KOPT-K1 (cell line): ENCODE measurements around the gene OTUB2.

Source experiments
- H3K27ac ChIP-seq: fragments of 200-600 bp; sonication (generic); 2 replicates; pipeline ENCODE4 v1.5.1; 2016; ENCODE audit warnings: antibody characterized with exemption, mild to moderate bottlenecking, low read depth, low read length; ENCODE audit not compliant: poor library complexity, severe bottlenecking
- H3K36me3 ChIP-seq: fragments of 200-600 bp; sonication (generic); 2 replicates; pipeline ENCODE4 v1.5.1; 2017; ENCODE audit warnings: antibody characterized with exemption, mild to moderate bottlenecking, low read length, moderate library complexity; ENCODE audit not compliant: insufficient read depth
- H3K9me3 ChIP-seq: fragments of 200-600 bp; sonication (generic); 2 replicates; pipeline ENCODE4 v1.5.1; 2017; ENCODE audit warnings: antibody characterized with exemption, low read length, mild to moderate bottlenecking; ENCODE audit not compliant: insufficient read depth, poor library complexity, severe bottlenecking

The OTUB2 gene

DNA sequence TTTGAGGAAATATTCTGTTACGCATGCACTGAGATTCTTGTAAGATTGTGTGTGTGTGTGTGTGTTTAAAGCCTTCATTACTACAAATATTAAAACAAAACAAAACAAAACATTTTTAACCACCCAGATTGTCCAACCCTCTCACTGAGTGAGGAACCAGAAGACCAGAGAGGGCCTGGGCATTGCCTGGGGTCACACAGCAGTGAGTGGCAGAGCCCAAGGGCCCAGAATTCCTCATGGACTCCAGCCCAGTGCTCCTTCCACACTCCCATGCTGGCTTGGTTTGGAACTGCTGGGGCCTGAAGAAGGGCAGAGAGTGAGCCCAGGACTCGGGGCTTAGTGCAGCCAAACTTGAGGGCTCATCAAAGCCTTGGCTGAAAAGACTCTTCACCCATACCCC is 1.6 kb upstream of the OTUB2 start:
- Histone ChIP-seq H3K9me3 (no peaks in the 10 kb centered on the region), H3K36me3 (no peaks in the 10 kb centered on the region), H3K27ac (no peak overlapping the region)

- Histone ChIP-seq H3K36me3 (no peaks in the 10 kb centered on the region), H3K27ac (no peak overlapping the region), H3K9me3 (no peaks in the 10 kb centered on the region)
These were observed 420 bp upstream of the OTUB2 start for GRCh38 chr14:94025720-94026119.

GRCh38 chr14:94026889-94027469 is 839 bp downstream of the OTUB2 start:
- Histone ChIP-seq H3K27ac (no peak overlapping the region), H3K9me3 (no peaks in the 10 kb centered on the region), H3K36me3 (no peaks in the 10 kb centered on the region)

GRCh38 chr14:94027566-94028449 is 1.7 kb downstream of the OTUB2 start:
- Histone ChIP-seq H3K27ac (no peak overlapping the region), H3K9me3 (no peaks in the 10 kb centered on the region), H3K36me3 (no peaks in the 10 kb centered on the region)

GRCh38 chr14:94028450-94028826 is 2.3 kb downstream of the OTUB2 start:
- H3K9me3 ChIP-seq, result no peaks in the 10 kb centered on the region

GRCh38 chr14:94029265-94029664 is 3.1 kb downstream of the OTUB2 start:
- H3K36me3 ChIP-seq, result no peaks in the 10 kb centered on the region
- H3K9me3 ChIP-seq, result no peaks in the 10 kb centered on the region
- no peak overlapping the region for H3K27ac ChIP-seq

More at GRCh38 chr14:94028450-94028826, 2.3 kb downstream of the OTUB2 start:
- Histone ChIP-seq H3K36me3 (no peaks in the 10 kb centered on the region), H3K27ac (no peak overlapping the region)

- Histone ChIP-seq H3K9me3 (no peaks in the 10 kb centered on the region), H3K36me3 (no peaks in the 10 kb centered on the region), H3K27ac (no peak overlapping the region)
These were observed 3.6 kb downstream of the OTUB2 start for GRCh38 chr14:94029671-94030203.

GRCh38 chr14:94030571-94030970 is 4.4 kb downstream of the OTUB2 start:
- H3K36me3 ChIP-seq, result no peaks in the 10 kb centered on the region
- H3K9me3 ChIP-seq, result no peaks in the 10 kb centered on the region
- no peak overlapping the region for H3K27ac ChIP-seq

GRCh38 chr14:94031161-94031882 is 5.2 kb downstream of the OTUB2 start:
- Histone ChIP-seq H3K36me3 (no peaks in the 10 kb centered on the region), H3K9me3 (no peaks in the 10 kb centered on the region), H3K27ac (no peak overlapping the region)

DNA sequence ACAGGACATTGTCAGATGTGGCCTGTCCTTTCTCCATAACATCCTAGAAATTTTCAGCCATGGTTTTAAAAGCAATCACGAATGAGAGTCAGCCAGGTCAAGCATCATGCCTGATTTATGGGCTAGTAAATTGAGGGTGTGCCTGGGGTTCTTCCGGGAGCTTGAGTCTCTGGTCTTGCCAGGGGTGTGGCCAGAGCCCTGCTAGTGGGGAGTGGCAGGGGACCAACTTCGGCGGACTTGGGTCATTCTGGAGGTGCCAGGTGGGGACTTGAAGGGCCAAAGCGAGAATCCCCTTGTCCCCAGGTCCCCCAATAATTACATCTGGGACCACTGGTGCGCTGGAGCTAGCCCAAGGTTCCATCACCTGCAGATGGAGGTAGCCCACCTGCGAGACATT is 5.7 kb downstream of the OTUB2 start:
- H3K27ac ChIP-seq, result no peak overlapping the region
- no peaks in the 10 kb centered on the region for H3K9me3 ChIP-seq
- no peaks in the 10 kb centered on the region for H3K36me3 ChIP-seq

GRCh38 chr14:94034886-94035285 is 8.7 kb downstream of the OTUB2 start:
- Histone ChIP-seq H3K27ac (no peak overlapping the region), H3K9me3 (no peaks in the 10 kb centered on the region), H3K36me3 (no peaks in the 10 kb centered on the region)

- H3K27ac ChIP-seq, result no peak overlapping the region
- no peaks in the 10 kb centered on the region for H3K36me3 ChIP-seq
- no peaks in the 10 kb centered on the region for H3K9me3 ChIP-seq
These were observed 10.4 kb downstream of the OTUB2 start for GRCh38 chr14:94036313-94037167.

DNA sequence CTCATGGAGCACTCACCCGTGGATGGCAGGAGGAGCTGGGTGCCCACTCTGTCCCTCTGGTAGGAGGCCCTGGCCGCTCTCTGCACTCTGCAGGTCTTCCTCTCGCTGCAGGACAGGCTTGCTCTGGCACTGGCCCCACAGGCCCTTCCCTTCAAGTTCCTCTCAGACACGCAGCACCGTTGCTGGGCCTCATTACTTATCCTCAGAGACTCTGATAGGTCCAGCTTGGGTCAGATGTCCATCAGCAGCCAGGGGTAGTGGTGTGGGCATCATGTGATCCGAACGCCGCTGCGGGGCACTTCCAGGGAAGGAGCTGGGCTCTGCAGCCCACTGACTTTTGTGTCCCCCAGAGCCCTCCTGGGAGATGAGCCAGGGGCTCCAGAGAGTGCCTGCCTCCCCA is 11.8 kb downstream of the OTUB2 start:
- Histone ChIP-seq H3K9me3 (no peaks in the 10 kb centered on the region), H3K27ac (no peak overlapping the region), H3K36me3 (no peaks in the 10 kb centered on the region)

DNA sequence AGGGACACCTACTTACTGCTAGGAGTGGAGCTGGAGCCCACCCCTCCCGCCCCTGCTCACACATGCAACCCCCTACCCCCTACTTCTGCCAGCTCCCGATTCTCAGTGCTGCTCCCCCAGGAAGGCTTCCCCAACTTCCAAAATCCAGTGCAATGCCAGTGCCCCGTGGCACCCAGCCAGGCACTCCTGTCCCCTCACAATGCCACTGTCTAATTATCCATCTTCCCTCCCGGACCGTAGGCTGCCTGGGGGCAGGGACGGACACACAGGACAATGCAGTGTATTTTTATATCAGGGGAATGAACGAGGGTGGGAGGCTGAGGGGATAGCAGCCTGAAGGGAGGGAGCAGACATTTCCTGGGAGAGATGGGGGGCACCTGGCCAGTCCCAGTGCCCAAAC is 12.4 kb downstream of the OTUB2 start:
- H3K9me3 ChIP-seq, result no peaks in the 10 kb centered on the region
- peaks cover 5% of the 10 kb centered on the region; the same call in 1 of the 2 replicates for H3K36me3 ChIP-seq
- no peak overlapping the region for H3K27ac ChIP-seq
